Peyer's patch (tissue), 4 donors: ENCODE measurements around the gene TSPO.

Experiments used
- CTCF ChIP-seq, 6 experiments: fragments of 450-650 bp in 4 of 6; fragments of 200-600 bp in 2 of 6; sonication (generic) in 1 of 6; IDR thresholded peaks; one replicate each; pipeline ENCODE4 v1.5.1; 2017 to 2019; ENCODE audit warnings: antibody characterized with exemption in 6 of 6, mild to moderate bottlenecking in 3 of 6, moderate library complexity in 1 of 6
- POLR2A ChIP-seq, 2 donors: fragments of 450-650 bp; IDR thresholded peaks; one replicate each; pipeline ENCODE4 v1.5.1; 2017; ENCODE audit warnings: antibody characterized with exemption in 2 of 2, mild to moderate bottlenecking in 2 of 2, moderate library complexity in 2 of 2

DNA sequence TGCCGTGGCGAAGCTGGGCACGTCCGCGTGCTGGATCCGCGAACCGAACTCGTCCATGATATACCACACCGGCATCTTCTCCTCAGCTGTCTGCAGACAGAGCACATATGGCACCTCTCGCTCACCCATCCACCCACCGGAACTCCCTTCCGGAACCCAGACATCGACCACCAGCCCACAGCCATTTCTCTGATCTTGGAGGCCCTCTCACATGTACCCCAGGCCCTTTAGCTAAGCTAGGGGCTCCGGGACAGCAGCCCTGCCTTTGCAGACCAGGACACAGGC lies 28.5 kb downstream of the TSPO start:
- TF ChIP-seq CTCF (IDR thresholded peaks at IDR 0.05) (no peak), POLR2A (IDR thresholded peaks at IDR 0.05) (no peak)
